ENCODE data around the gene ALKBH7. TPM values are rescaled to one million over a fixed set of nuclear protein-coding genes. Genes with fewer than 3 reads are reported as not detected.
"Not testable (repeated sequence)": the region's sequence is repeated elsewhere in the genome, so short reads cannot be mapped to it uniquely, and the experiment has no call there.

Gene ALKBH7
- 31.4 and 31.7 TPM in 2 replicates for total RNA-seq

- intact Hi-C loops (cut with micrococcal nuclease) = loop anchor here (1.0 to 5.0 kb wide), 16 partner anchors 11 to 1970 kb away; partner anchors contain the start of genes CHAF1A, CLPP, DUS3L and GTF2F1
These were observed at the start of gene ALKBH7 for GRCh38 chr19:6372594-6373095. ALKBH7 (plus strand) TSS chr19:6372794; CDS start chr19:6372821, 27 bp downstream.

GRCh38 chr19:6324757-6325156 is 47.8 kb upstream of the ALKBH7 start:
- intact Hi-C loops (cut with micrococcal nuclease) = no loop called here

DNA sequence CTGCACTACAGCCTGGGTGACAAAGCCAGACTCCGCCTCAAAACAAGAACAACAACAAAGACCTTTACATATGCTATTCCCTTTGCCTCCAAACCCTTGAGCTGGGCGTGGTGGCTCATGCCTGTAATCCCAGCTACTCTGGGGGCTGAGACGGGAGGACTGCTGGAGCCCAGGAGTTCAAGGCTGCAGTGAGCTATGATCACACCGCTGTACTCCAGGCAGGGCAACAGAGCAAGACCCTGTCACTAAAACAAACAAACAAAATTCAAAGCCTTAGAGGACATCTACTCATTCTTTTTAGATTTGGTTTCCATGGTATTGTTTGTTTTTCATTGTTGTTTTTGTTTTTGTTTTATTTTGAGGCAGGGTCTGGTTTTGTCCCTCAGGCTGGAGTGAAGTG is 47.0 kb upstream of the ALKBH7 start:
- intact Hi-C loops (cut with micrococcal nuclease) = no loop called here

DNA sequence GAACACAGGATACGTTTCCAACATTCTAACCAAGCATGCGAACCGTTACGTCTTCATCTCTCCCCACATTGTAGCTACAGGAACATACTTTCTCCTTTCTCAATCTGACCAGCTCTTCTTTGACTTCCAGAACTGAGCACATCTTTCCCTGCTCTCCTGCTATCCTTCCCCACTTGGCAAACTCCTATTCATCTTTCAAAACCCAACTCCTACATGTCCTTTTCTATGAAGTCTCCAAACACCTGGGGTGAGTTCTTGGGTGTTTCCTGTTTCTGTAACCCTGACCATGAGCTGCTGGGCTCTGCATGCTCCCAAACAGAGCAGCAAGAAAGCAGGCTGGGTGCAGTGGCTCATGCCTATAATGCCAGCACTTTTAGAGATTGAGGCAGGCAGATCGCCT is 45.8 kb upstream of the ALKBH7 start:
- intact Hi-C loops (cut with micrococcal nuclease) = no loop called here

- intact Hi-C loops (cut with micrococcal nuclease) = no loop called here
These were observed 39.2 kb upstream of the ALKBH7 start, which contains the start of gene ACER1 for GRCh38 chr19:6333439-6333838. ACER1 (minus strand) TSS chr19:6333612; CDS start chr19:6333551, 61 bp downstream.

DNA sequence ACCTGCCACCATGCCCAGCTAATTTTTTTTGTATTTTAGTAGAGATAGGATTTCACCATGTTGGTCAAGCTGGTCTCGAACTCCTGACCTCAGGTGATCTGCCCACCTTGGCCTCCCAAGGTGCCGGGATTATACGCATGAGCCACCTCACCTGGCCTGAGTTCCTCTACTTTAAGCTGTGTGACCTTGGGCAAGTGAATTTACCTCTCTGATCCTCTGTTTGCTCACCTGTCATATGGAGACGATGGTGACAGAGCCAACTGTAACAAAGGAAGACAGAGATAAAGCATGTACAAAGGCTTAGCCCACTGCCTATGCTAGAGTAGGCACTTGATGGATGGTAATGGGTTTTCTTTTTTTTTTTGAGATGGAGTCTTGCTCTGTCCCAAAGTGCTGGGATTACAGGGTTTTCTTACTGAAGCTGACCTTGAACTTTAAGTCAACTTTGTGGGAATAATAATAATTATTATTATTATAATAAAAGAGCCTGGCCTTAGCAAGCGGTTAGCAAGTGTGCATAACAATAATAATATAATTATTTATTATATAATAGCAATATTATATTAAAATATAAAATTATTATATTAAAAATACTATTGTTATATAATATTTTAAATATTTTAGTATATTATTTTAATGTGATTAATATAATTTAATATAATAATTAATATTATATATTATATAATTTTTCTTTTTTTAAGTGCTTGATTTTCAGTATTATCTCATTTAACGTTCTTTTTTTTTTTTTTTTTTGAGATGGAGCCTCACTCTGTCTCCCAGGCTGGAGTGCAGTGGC is 37.9 kb upstream of the ALKBH7 start:
- intact Hi-C loops (cut with micrococcal nuclease) = no loop called here

GRCh38 chr19:6340493-6341201 is 31.9 kb upstream of the ALKBH7 start:
- intact Hi-C loops (cut with micrococcal nuclease) = no loop called here

DNA sequence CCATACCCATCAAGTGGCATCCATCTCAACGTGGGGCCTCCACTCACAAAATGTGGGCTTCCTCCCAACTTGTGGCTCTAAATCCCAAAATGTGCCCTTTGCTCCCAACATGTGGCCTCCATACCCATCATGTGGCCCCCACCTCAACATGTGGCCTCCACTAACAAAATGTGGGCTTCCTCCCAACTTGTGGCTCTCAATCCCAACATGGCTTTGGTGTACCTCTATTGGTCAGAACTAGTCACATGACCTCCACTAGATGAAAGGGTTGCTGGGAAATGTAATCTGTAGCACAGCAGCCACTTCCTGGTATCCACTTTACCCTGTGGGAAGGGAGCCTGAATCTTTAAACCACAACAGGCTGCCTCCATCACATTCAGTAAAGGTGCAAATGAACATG is 29.1 kb upstream of the ALKBH7 start:
- intact Hi-C loops (cut with micrococcal nuclease) = no loop called here

DNA sequence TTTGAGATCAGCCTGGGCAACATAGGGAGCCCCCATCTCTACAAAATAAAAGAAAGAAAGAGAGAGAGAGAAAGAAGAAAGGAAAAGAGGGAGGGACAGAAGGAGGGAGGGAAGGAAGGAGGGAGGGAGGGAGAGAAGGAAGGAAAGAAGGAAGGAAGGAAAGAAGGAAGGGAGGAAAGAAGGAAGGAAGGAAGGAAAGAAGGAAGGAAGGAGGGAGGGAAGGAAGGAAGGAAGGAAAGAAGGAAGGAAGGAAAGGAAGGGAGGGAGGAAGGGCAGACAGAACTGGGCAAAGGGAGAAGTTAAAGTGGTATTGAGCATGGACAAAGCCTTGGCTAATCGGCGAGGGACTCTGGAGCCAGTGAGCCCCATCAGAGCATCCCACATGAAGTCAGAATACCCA is 23.3 kb upstream of the ALKBH7 start:
- intact Hi-C loops (cut with micrococcal nuclease) = not testable (repeated sequence)

GRCh38 chr19:6350688-6351087 is 21.9 kb upstream of the ALKBH7 start:
- intact Hi-C loops (cut with micrococcal nuclease) = no loop called here

- intact Hi-C loops (cut with micrococcal nuclease) = no loop called here
These were observed 20.0 kb upstream of the ALKBH7 start for GRCh38 chr19:6352381-6353165.

DNA sequence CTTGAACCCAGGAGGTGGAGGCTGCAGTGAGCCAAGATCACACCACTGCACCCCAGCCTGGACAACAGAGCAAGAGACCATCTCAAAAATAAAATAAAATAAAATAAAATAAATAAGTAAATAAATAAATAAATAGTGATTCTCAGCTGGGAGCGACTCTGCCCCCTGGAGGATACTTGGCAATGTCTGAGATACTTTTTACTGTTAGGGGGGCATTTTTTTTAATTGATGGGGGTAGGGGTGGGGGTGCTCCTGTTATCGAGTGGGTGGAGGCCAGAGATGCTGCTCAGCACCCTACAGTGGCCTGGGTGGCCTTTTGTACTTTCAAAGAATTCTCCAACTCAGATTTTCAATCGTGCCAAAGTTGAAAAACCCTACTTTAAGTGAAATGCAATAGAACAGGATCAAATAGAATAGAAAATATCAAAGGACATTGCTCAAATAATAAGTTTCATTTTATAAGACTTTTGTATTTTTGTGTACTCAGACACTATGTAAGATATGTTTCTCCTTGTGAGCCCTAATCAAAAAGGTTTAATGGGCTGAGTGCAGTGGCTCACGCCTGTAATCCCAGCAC is 18.4 kb upstream of the ALKBH7 start:
- intact Hi-C loops (cut with micrococcal nuclease) = no loop called here

- intact Hi-C loops (cut with micrococcal nuclease) = not testable (repeated sequence)
These were observed 17.1 kb upstream of the ALKBH7 start for GRCh38 chr19:6355321-6356040.

DNA sequence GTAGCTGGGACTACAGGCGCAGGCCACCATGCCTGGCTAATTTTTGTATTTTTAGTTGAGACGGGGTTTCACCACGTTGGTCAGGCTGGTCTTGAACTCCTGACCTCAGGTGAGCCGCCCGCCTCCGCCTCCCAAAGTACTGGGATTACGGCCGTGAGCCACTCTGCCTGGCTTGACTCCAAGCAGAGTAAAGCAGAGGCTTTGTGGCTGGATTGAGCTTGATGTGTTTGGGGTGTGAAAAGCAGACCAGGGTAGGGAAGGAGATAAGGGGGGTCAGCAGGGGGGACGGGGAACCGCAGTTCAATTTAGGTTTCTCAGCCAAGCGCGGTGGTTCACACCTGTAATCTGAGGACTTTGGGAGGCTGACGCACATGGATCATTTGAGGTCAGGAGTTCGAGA is 15.4 kb upstream of the ALKBH7 start:
- intact Hi-C loops (cut with micrococcal nuclease) = no loop called here

- intact Hi-C loops (cut with micrococcal nuclease) = no loop called here
These were observed 14.6 kb upstream of the ALKBH7 start for GRCh38 chr19:6358003-6358402.

- intact Hi-C loops (cut with micrococcal nuclease) = loop anchor here (2.0 to 5.0 kb wide), 2 partner anchors 531 to 1468 kb away; no protein-coding TSS in a partner anchor
These were observed 12.8 kb upstream of the ALKBH7 start for GRCh38 chr19:6359568-6360341.

DNA sequence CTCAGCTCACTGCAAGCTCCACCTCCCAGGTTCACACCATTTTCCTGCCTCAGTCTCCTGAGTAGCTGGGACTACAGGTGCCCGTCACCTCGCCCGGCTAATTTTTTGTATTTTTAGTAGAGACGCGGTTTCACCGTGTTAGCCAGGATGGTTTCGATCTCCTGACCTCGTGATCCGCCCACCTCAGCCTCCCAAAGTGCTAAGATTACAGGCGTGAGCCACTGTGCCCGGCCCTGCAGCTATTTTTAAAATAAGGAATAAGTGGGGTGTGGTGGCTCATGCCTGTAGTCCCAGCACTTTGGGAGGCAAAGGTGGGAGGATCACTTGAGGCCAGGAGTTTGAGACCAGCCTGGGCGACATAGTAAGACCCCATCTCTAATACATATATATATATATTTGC is 12.1 kb upstream of the ALKBH7 start:
- intact Hi-C loops (cut with micrococcal nuclease) = loop anchor here (2.0 to 5.0 kb wide), 2 partner anchors 532 to 1467 kb away; no protein-coding TSS in a partner anchor

- intact Hi-C loops (cut with micrococcal nuclease) = loop anchor here (1.0 to 5.0 kb wide), 12 partner anchors 11 to 1466 kb away; partner anchors contain the start of genes ALKBH7, CATSPERD, GTF2F1 and LONP1
These were observed 11.8 kb upstream of the ALKBH7 start for GRCh38 chr19:6360857-6361216.

GRCh38 chr19:6362027-6362350 is 10.6 kb upstream of the ALKBH7 start:
- intact Hi-C loops (cut with micrococcal nuclease) = loop anchor here (1.0 to 5.0 kb wide), 4 partner anchors 82 to 1465 kb away; no protein-coding TSS in a partner anchor

All from T-helper 1 cell treated with Interleukin-12 subunit alpha and Interleukin-12 subunit beta and Interleukin-4 antibody, amounts not matched to agents 30 ng/mL and 1 ng/mL, for 36 hours (primary cell).